ENCODE results near the gene RANBP10. TPM values are rescaled to one million over a fixed set of nuclear protein-coding genes. Genes with fewer than 3 reads are reported as not detected.

Gene RANBP10
- polyA plus RNA-seq (2011; rRNA removed) (9.8 and 11.1 TPM in 2 replicates), polyA plus RNA-seq (2017; fragmentation: RNase III; extraction: RNeasy Plus Mini Kit Qiagen cat#74134 plus additional on column Dnase treatment) (6.9 to 7.5 TPM (median 7.5 TPM) in 3 replicates), polyA minus RNA-seq (2011; rRNA and poly(A)+ RNA removed) (14.4 and 16.0 TPM in 2 replicates)
- 10.0 and 11.9 TPM in 2 replicates for polyA plus RNA-seq (2012; cell fraction: cytosol; rRNA removed)
- 25.2 and 27.5 TPM in 2 replicates for polyA plus RNA-seq (2012; cell fraction: nucleus; rRNA removed)

- ChIA-PET CTCF (interaction anchor here (0.6 to 3.2 kb wide), 9 partner anchors 10 to 143 kb away, joined by 3 to 53 read pairs (median 5); no protein-coding TSS in a partner anchor), POLR2A (interaction anchor here (0.5 to 1.6 kb wide), 15 partner anchors 9 to 337 kb away, joined by 3 to 8 read pairs (median 4); partner anchors contain the start of genes ACD, CTCF, DDX28 and DUS2)
- Histone ChIP-seq H3K27ac (peak within 1 kb of the TSS; percentile 93 to 94), H3K4me3 (peak within 1 kb of the TSS; percentile 97), H3K9me3 (no peaks in the 10 kb centered on the region), H3K4me2 (peak within 1 kb of the TSS; percentile 91), H3K4me1 (peaks cover 11% of the 10 kb centered on the region)
- FAIRE-seq: no peak
- WGBS (ENCODE audit: missing lambda C conversion rate): under 1% methylated on average over 20 of the region's 54 CpGs
- DNase-seq (ENCODE audit: low read depth in 1 of 2, low spot score in 1 of 2): peak; percentile 94 to 99
- ATAC-seq: peak; percentile 96 to 97
- TF ChIP-seq E2F6 (IDR thresholded peaks at IDR 0.05; ENCODE audit: borderline replicate concordance, low read depth) (no peak), TP53 (CRISPR knock-in tag; IDR thresholded peaks at IDR 0.05) (no peak), HOXA7 (CRISPR knock-in tag; IDR thresholded peaks at IDR 0.05) (no peak), HOXB5 (CRISPR knock-in tag; IDR thresholded peaks at IDR 0.05) (no peak; the same call in 1 of the 2 replicates), NR3C1 (IDR thresholded peaks at IDR 0.05) (no peak), NFE2L2 (conservative IDR thresholded peaks at IDR 0.05; ENCODE audit: low read length) (no peak), HEYL (CRISPR knock-in tag; IDR thresholded peaks at IDR 0.05) (no peak), HOXB13 (CRISPR knock-in tag; IDR thresholded peaks at IDR 0.05; ENCODE audit: low read depth) (no peak), BCL3 (IDR thresholded peaks at IDR 0.05) (peak; percentile 61; the same call in 2 of the 3 replicates), POLR2AphosphoS2 (conservative IDR thresholded peaks at IDR 0.05; ENCODE audit: low read length) (no peak), GATA3 (IDR thresholded peaks at IDR 0.05; ENCODE audit: borderline replicate concordance) (no peak), TFCP2L1 (CRISPR knock-in tag; IDR thresholded peaks at IDR 0.05) (no peak), FOXS1 (CRISPR knock-in tag; IDR thresholded peaks at IDR 0.05) (no peak), RARB (CRISPR knock-in tag; IDR thresholded peaks at IDR 0.05) (no peak), ZC3H11A (IDR thresholded peaks at IDR 0.05) (no peak), CBX2 (IDR thresholded peaks at IDR 0.05; ENCODE audit: borderline replicate concordance, low read depth) (no peak), POLR2A (IDR thresholded peaks at IDR 0.05; ENCODE audit: low read length) (peak; percentile 79), JUNB (IDR thresholded peaks at IDR 0.05) (no peak), PHF8 (IDR thresholded peaks at IDR 0.05; ENCODE audit: borderline replicate concordance, low read depth) (peak; percentile 81), CHD4 (IDR thresholded peaks at IDR 0.05; ENCODE audit: borderline replicate concordance) (no peak), CHD2 (IDR thresholded peaks at IDR 0.05; ENCODE audit: low read length, partially characterized antibody) (no peak), EHF (CRISPR knock-in tag; IDR thresholded peaks at IDR 0.05) (no peak), ZFP36 (IDR thresholded peaks at IDR 0.05; ENCODE audit: borderline replicate concordance, partially characterized antibody) (no peak), EHMT2 (IDR thresholded peaks at IDR 0.05; ENCODE audit: low read depth) (no peak), MAZ (IDR thresholded peaks at IDR 0.05; ENCODE audit: borderline replicate concordance, low read depth, low read length) (no peak), CEBPB (IDR thresholded peaks at IDR 0.05) (peak in 1 of 2 experiments; percentile 81; a peak in 2 of 4 replicates), USF2 (IDR thresholded peaks at IDR 0.05) (no peak), RNF2 (IDR thresholded peaks at IDR 0.05; ENCODE audit: borderline replicate concordance, low read depth) (no peak), KDM1A (IDR thresholded peaks at IDR 0.05; ENCODE audit: low read depth) (no peak), FOSB (CRISPR knock-in tag; IDR thresholded peaks at IDR 0.05) (no peak), NPAS2 (CRISPR knock-in tag; IDR thresholded peaks at IDR 0.05; ENCODE audit: borderline replicate concordance) (no peak), ESRRA (IDR thresholded peaks at IDR 0.05; ENCODE audit: borderline replicate concordance, low read length) (no peak)
- TF ChIP-seq, protein P1, sequence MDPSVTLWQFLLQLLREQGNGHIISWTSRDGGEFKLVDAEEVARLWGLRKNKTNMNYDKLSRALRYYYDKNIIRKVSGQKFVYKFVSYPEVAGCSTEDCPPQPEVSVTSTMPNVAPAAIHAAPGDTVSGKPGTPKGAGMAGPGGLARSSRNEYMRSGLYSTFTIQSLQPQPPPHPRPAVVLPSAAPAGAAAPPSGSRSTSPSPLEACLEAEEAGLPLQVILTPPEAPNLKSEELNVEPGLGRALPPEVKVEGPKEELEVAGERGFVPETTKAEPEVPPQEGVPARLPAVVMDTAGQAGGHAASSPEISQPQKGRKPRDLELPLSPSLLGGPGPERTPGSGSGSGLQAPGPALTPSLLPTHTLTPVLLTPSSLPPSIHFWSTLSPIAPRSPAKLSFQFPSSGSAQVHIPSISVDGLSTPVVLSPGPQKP (IDR thresholded peaks at IDR 0.05; ENCODE audit: low read depth, low read length): no peak
- TF ChIP-seq, protein P2, sequence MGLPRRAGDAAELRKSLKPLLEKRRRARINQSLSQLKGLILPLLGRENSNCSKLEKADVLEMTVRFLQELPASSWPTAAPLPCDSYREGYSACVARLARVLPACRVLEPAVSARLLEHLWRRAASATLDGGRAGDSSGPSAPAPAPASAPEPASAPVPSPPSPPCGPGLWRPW (IDR thresholded peaks at IDR 0.05): no peak
- TF ChIP-seq, protein P3, sequence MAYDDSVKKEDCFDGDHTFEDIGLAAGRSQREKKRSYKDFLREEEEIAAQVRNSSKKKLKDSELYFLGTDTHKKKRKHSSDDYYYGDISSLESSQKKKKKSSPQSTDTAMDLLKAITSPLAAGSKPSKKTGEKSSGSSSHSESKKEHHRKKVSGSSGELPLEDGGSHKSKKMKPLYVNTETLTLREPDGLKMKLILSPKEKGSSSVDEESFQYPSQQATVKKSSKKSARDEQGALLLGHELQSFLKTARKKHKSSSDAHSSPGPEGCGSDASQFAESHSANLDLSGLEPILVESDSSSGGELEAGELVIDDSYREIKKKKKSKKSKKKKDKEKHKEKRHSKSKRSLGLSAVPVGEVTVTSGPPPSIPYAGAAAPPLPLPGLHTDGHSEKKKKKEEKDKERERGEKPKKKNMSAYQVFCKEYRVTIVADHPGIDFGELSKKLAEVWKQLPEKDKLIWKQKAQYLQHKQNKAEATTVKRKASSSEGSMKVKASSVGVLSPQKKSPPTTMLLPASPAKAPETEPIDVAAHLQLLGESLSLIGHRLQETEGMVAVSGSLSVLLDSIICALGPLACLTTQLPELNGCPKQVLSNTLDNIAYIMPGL (CRISPR knock-in tag; IDR thresholded peaks at IDR 0.05; ENCODE audit: borderline replicate concordance): no peak
These were observed at the start of gene RANBP10, which contains the start of gene TSNAXIP1 for GRCh38 chr16:67806428-67807147. TSS of gene RANBP10 (minus strand) at chr16:67806560. CDS start at chr16:67806536, 24 bp downstream. TSS of gene TSNAXIP1 (plus strand) at chr16:67806889. CDS start at chr16:67807150, 261 bp downstream.

All from A549 (cell line).